ENCODE data around the gene MBNL3. TPM values are rescaled to one million over a fixed set of nuclear protein-coding genes. Genes with fewer than 3 reads are reported as not detected.
A peak's percentile ranks its signal among the peaks of the same experiment; 100 is the strongest.

Gene MBNL3
- total RNA-seq, 1 experiment from 2014 or later: 2.6 TPM

GRCh38 chrX:132382068-132382467 lies 106.8 kb downstream of the MBNL3 start:
- no peaks in the 10 kb centered on the region for H3K79me1 ChIP-seq (ENCODE audit: insufficient read depth, low read depth, low read length, poor library complexity, severe bottlenecking)
- no peak overlapping the region for H3K4ac ChIP-seq (ENCODE audit: low read depth, low read length)
- no peak overlapping the region for H3K9ac ChIP-seq (ENCODE audit: extremely low read depth, insufficient read length, low read length)
- Mint-ChIP-seq H3K27ac (no peak overlapping the region), H3K4me3 (no peak overlapping the region), H3K4me1 (peaks cover 5 to 8% of the 10 kb centered on the region in 2 experiments), H3K36me3 (ENCODE audit: insufficient read depth in 1 of 3, low read depth in 3 of 3) (no peaks in the 10 kb centered on the region), H3K27me3 (ENCODE audit: low read depth) (peaks cover 2% of the 10 kb centered on the region; the same call in 1 of the 2 replicates), H3K9me3 (no peaks in the 10 kb centered on the region)
- no peak overlapping the region for H3K14ac ChIP-seq (ENCODE audit: insufficient read depth, low read length)
- no peak overlapping the region for H4K91ac ChIP-seq (ENCODE audit: insufficient read length, low read depth, low read length)
- H3T11ph ChIP-seq (ENCODE audit: low read length): no peak overlapping the region
- no peak overlapping the region for H4K8ac ChIP-seq (replicated peaks; ENCODE audit: insufficient read length, low read depth, low read length)
- DNase-seq: no peak
- no peaks in the 10 kb centered on the region for H3K9me3 ChIP-seq (ENCODE audit: control insufficient read depth, low read depth, low read length)
- H3K23ac ChIP-seq (ENCODE audit: insufficient read length, low read depth, low read length): peak overlapping the region; percentile 95
- no peak overlapping the region for H2BK120ac ChIP-seq (ENCODE audit: low read depth, low read length, poor library complexity, severe bottlenecking)
- H2BK20ac ChIP-seq (ENCODE audit: low read depth, low read length, poor library complexity, severe bottlenecking): no peak overlapping the region
- H3K18ac ChIP-seq (ENCODE audit: insufficient read length, low read depth, low read length): no peak overlapping the region
- no CpG with 5 or more reads among the region's 7 CpGs for WGBS (ENCODE audit: extremely low coverage, insufficient read length, low lambda C conversion rate)
- H3K4me2 ChIP-seq (ENCODE audit: insufficient read depth, insufficient read length, low read length): no peak overlapping the region
- H2AFZ ChIP-seq (ENCODE audit: low read length): no peak overlapping the region
- H4K20me1 ChIP-seq (ENCODE audit: control insufficient read depth, insufficient read depth, insufficient read length): no peaks in the 10 kb centered on the region
- no peak for TF ChIP-seq CTCF (conservative IDR thresholded peaks at IDR 0.05)
- no peak overlapping the region for H2BK12ac ChIP-seq (ENCODE audit: insufficient read length, low read depth, low read length)
- no peak overlapping the region for H2AK5ac ChIP-seq (ENCODE audit: insufficient read length, low read length)
- H2BK5ac ChIP-seq (ENCODE audit: insufficient read length, low read length): no peak overlapping the region
- H3K27me3 ChIP-seq (ENCODE audit: insufficient read depth, low read length): no peaks in the 10 kb centered on the region
- H2BK15ac ChIP-seq (ENCODE audit: low read depth, low read length): no peak overlapping the region
- no peak overlapping the region for H3K56ac ChIP-seq (ENCODE audit: insufficient read length, low read depth, low read length)
- H3K23me2 ChIP-seq (ENCODE audit: insufficient read length, low read depth, low read length, poor library complexity, severe bottlenecking): no peaks in the 10 kb centered on the region
- no peak overlapping the region for H3K27ac ChIP-seq (ENCODE audit: insufficient read length, low read depth, low read length)
- H3K79me2 ChIP-seq (ENCODE audit: insufficient read depth, low read length): no peaks in the 10 kb centered on the region
- no peak overlapping the region for H4K5ac ChIP-seq (ENCODE audit: insufficient read length, low read depth, low read length)
- H3K4me1 ChIP-seq (ENCODE audit: insufficient read depth, low read length): no peaks in the 10 kb centered on the region
